Lung (tissue), 12 donors: ENCODE data around the gene RPL13A. TPM values are rescaled to one million over a fixed set of nuclear protein-coding genes. Genes with fewer than 3 reads are reported as not detected.

Experiments
- ATAC-seq: fragments of 200-7000 bp; cut with Tn5 transposase; one replicate; pipeline ENCODE4 v1.9.1; 2020; ENCODE audit warnings: moderate number of reproducible peaks; ENCODE audit not compliant: insufficient read depth, low FRiP score
- DNase-seq, 3 donors: peaks; one replicate each; pipeline ENCODE4 v3.0.0-alpha.2; 2013 to 2017
- H3K27ac ChIP-seq, 2 donors: one replicate each; pipeline ENCODE4 v1.5.1; 2013; ENCODE audit warnings: mild to moderate bottlenecking in 2 of 2, moderate library complexity in 2 of 2, control low read depth in 1 of 2, inconsistent platforms in 1 of 2, low read depth in 1 of 2, low read length in 1 of 2
- H3K27me3 ChIP-seq, 3 donors: one replicate each; pipeline ENCODE4 v1.5.1; 2013; ENCODE audit warnings: low read length in 2 of 3; ENCODE audit not compliant: control insufficient read depth in 3 of 3, insufficient read depth in 3 of 3
- H3K36me3 ChIP-seq, 4 donors: one replicate each; pipeline ENCODE4 v1.5.1; 2013; ENCODE audit warnings: low read length in 4 of 4, mild to moderate bottlenecking in 1 of 4, moderate library complexity in 1 of 4; ENCODE audit not compliant: control insufficient read depth in 4 of 4, insufficient read depth in 4 of 4
- H3K4me1 ChIP-seq, 5 donors: one replicate each; pipeline ENCODE4 v1.5.1; 2013; ENCODE audit warnings: low read length in 5 of 5, mild to moderate bottlenecking in 2 of 5, moderate library complexity in 1 of 5; ENCODE audit not compliant: control insufficient read depth in 5 of 5, insufficient read depth in 5 of 5
- H3K4me3 ChIP-seq: one replicate; pipeline ENCODE4 v1.5.1; 2013; ENCODE audit warnings: mild to moderate bottlenecking, control low read depth, moderate library complexity
- H3K9ac ChIP-seq, 2 donors: one replicate each; pipeline ENCODE4 v1.5.1; 2013; ENCODE audit warnings: low read length in 2 of 2, control low read depth in 1 of 2; ENCODE audit not compliant: insufficient read depth in 1 of 2
- H3K9me3 ChIP-seq, 4 donors: one replicate each; pipeline ENCODE4 v1.5.1; 2013; ENCODE audit warnings: low read length in 3 of 4, mild to moderate bottlenecking in 1 of 4, moderate library complexity in 1 of 4; ENCODE audit not compliant: control insufficient read depth in 4 of 4, insufficient read depth in 3 of 4
- CTCF ChIP-seq: IDR thresholded peaks from 2 replicates; pipeline ENCODE4 v1.5.1; 2012; ENCODE audit warnings: mild to moderate bottlenecking; ENCODE audit errors: control extremely low read depth, extremely low read depth
- WGBS, 2 donors: extraction: QIAGEN DNeasy Blood & Tissue Kit; methylation state at CpG; one replicate each; pipeline ENCODE4 v1.1.7; 2013; 5-methylcytosine and 5-hydroxymethylcytosine counted together
- polyA plus RNA-seq, 2 donors: library from polyadenylated mRNA; stranded (reverse); fragments of 200-250 nt; gene quantifications; one replicate each; pipeline ENCODE4 v1.2.1, GENCODE V29; 2013
- total RNA-seq, 2 donors: library from RNA; depleted of rRNA in 1 of 2; stranded (reverse); fragments of >200 nt in 1 of 2; gene quantifications; one replicate each; pipeline ENCODE4 v1.2.1, GENCODE V29; 2014 to 2021
- donor health status: control.
- donor health status: control.
- donor health status: Bipolar disorder and iron deficiency.
- donor health status: healthy.
- donor health status: DM: yes; HTN: yes; CAD: no.

RPL13A gene
- total and polyA plus RNA-seq, 4 donors: 1,499 to 2,816 (median 2,481) TPM

GRCh38 chr19:49530708-49531107 is 43.3 kb downstream of the RPL13A start:
- no peak for TF ChIP-seq CTCF
- Histone ChIP-seq H3K9ac (no peak overlapping the region), H3K36me3 (peaks cover 0 to 8% (median 5%) of the 10 kb centered on the region in 4 donors), H3K9me3 (no peaks in the 10 kb centered on the region), H3K4me3 (no peak overlapping the region), H3K27me3 (no peaks in the 10 kb centered on the region), H3K27ac (no peak overlapping the region), H3K4me1 (peaks cover 0 to 18% (median 5%) of the 10 kb centered on the region in 5 donors)
- 92 to 95% methylated on average over 7 of the region's 7 CpGs for WGBS, 2 donors
- no peak for ATAC-seq
- DNase-seq: no peak

GRCh38 chr19:49533551-49534488 is 46.4 kb downstream of the RPL13A start:
- H3K9ac ChIP-seq: no peak overlapping the region
- TF ChIP-seq CTCF: no peak
- H3K4me1 ChIP-seq: peaks cover 0 to 10% (median 5%) of the 10 kb centered on the region in 5 donors
- 2 to 4% methylated on average over 82 to 87 of the region's 87 CpGs for WGBS, 2 donors
- peak overlapping the region; percentile 59 for H3K4me3 ChIP-seq
- H3K27me3 ChIP-seq: no peaks in the 10 kb centered on the region
- H3K9me3 ChIP-seq: no peaks in the 10 kb centered on the region
- DNase-seq (peak; percentile 73 to 80 (median 75)), ATAC-seq (peak; percentile 85)
- peaks cover 0 to 12% (median 9%) of the 10 kb centered on the region in 4 donors for H3K36me3 ChIP-seq
- no peak overlapping the region for H3K27ac ChIP-seq

GRCh38 chr19:49534632-49535385 is 47.4 kb downstream of the RPL13A start:
- ATAC-seq (no peak), DNase-seq (no peak)
- Histone ChIP-seq H3K9ac (no peak overlapping the region), H3K27ac (no peak overlapping the region), H3K4me1 (peaks cover 0 to 10% (median 5%) of the 10 kb centered on the region in 5 donors), H3K9me3 (no peaks in the 10 kb centered on the region), H3K36me3 (peaks cover 0 to 14% (median 11%) of the 10 kb centered on the region in 4 donors), H3K4me3 (no peak overlapping the region), H3K27me3 (no peaks in the 10 kb centered on the region)
- WGBS, 2 donors: 29 to 69% methylated on average over 8 of the region's 8 CpGs
- TF ChIP-seq CTCF: no peak
